Ascending aorta (tissue), 2 donors: ENCODE measurements around the gene SLA2. TPM values are rescaled to one million over a fixed set of nuclear protein-coding genes. Genes with fewer than 3 reads are reported as not detected.
"Not testable (repeated sequence)": the region's sequence is repeated elsewhere in the genome, so short reads cannot be mapped to it uniquely, and the experiment has no call there.

Experiments
- DNase-seq, 2 donors: peaks; one replicate each; pipeline ENCODE4 v3.0.0-alpha.2; 2019; ENCODE audit warnings: low spot score in 2 of 2
- H3K27ac ChIP-seq, 2 donors: fragments of 200-600 bp; sonication (generic); one replicate each; pipeline ENCODE4 v1.5.1; 2016 to 2017; ENCODE audit warnings: mild to moderate bottlenecking in 1 of 2
- H3K27me3 ChIP-seq: fragments of 200-600 bp; sonication (generic); one replicate; pipeline ENCODE4 v1.5.1; 2017
- H3K36me3 ChIP-seq, 2 donors: fragments of 200-600 bp; sonication (generic); one replicate each; pipeline ENCODE4 v1.5.1; 2016
- H3K4me1 ChIP-seq, 2 donors: fragments of 200-600 bp; sonication (generic); one replicate each; pipeline ENCODE4 v1.5.1; 2016 to 2017; ENCODE audit warnings: mild to moderate bottlenecking in 1 of 2
- H3K4me3 ChIP-seq, 2 donors: fragments of 200-600 bp; sonication (generic); one replicate each; pipeline ENCODE4 v1.5.1; 2016 to 2017; ENCODE audit warnings: mild to moderate bottlenecking in 1 of 2
- H3K9me3 ChIP-seq, 2 donors: fragments of 200-600 bp; sonication (generic); one replicate each; pipeline ENCODE4 v1.5.1; 2016
- CTCF ChIP-seq, 3 experiments: fragments of 200-600 bp in 2 of 3; fragments of 450-650 bp in 1 of 3; sonication (generic) in 2 of 3; IDR thresholded peaks; one replicate each; pipeline ENCODE4 v1.5.1; 2016 to 2019; ENCODE audit warnings: antibody characterized with exemption in 3 of 3, mild to moderate bottlenecking in 1 of 3, moderate library complexity in 1 of 3
- intact Hi-C: fragments of 100-400 bp; cut with DNase I; formaldehyde crosslinking; loops from one replicate; pipeline ENCODE4 v1.15.1; 2023
- total RNA-seq: library from RNA; depleted of rRNA; stranded (reverse); fragments of >200 nt; gene quantifications from one replicate; pipeline ENCODE4 v1.1.0, GENCODE V29; 2016

The SLA2 gene
- total RNA-seq, 1 donor from 2014 or later, result not detected

- peak overlapping the region in 1 of 2 donors; percentile 17 for H3K4me3 ChIP-seq
- no peak overlapping the region for H3K27ac ChIP-seq
- DNase-seq, result no peak
- no peaks in the 10 kb centered on the region for H3K9me3 ChIP-seq
- TF ChIP-seq CTCF (IDR thresholded peaks at IDR 0.05), result no peak
- no peaks in the 10 kb centered on the region for H3K36me3 ChIP-seq
- intact Hi-C loops, result no loop called here
- H3K4me1 ChIP-seq, result no peaks in the 10 kb centered on the region
- no peaks in the 10 kb centered on the region for H3K27me3 ChIP-seq
Observed at GRCh38 chr20:36645353-36645752, 643 bp downstream of the SLA2 start.

GRCh38 chr20:36644706-36645095, 1.3 kb downstream of the SLA2 start:
- no peak for TF ChIP-seq CTCF (IDR thresholded peaks at IDR 0.05)
- no peaks in the 10 kb centered on the region for H3K27me3 ChIP-seq
- H3K9me3 ChIP-seq, result no peaks in the 10 kb centered on the region
- intact Hi-C loops, result no loop called here
- H3K4me3 ChIP-seq, result no peak overlapping the region
- DNase-seq, result no peak
- no peak overlapping the region for H3K27ac ChIP-seq
- H3K4me1 ChIP-seq, result no peaks in the 10 kb centered on the region
- H3K36me3 ChIP-seq, result no peaks in the 10 kb centered on the region

GRCh38 chr20:36644032-36644705, 1.8 kb downstream of the SLA2 start:
- Histone ChIP-seq H3K4me1 (no peaks in the 10 kb centered on the region), H3K27me3 (no peaks in the 10 kb centered on the region), H3K4me3 (no peak overlapping the region), H3K9me3 (no peaks in the 10 kb centered on the region), H3K36me3 (no peaks in the 10 kb centered on the region), H3K27ac (no peak overlapping the region)
- no peak for DNase-seq
- intact Hi-C loops, result no loop called here
- TF ChIP-seq CTCF (IDR thresholded peaks at IDR 0.05), result no peak

- no peak overlapping the region for H3K27ac ChIP-seq
- no peak overlapping the region for H3K4me3 ChIP-seq
- no peak for TF ChIP-seq CTCF (IDR thresholded peaks at IDR 0.05)
- intact Hi-C loops, result no loop called here
- H3K9me3 ChIP-seq, result no peaks in the 10 kb centered on the region
- DNase-seq, result no peak
- H3K27me3 ChIP-seq, result no peaks in the 10 kb centered on the region
- H3K4me1 ChIP-seq, result no peaks in the 10 kb centered on the region
- no peaks in the 10 kb centered on the region for H3K36me3 ChIP-seq
Observed at GRCh38 chr20:36642136-36642535, 3.9 kb downstream of the SLA2 start.

GRCh38 chr20:36641506-36641843, 4.5 kb downstream of the SLA2 start:
- Histone ChIP-seq H3K9me3 (no peaks in the 10 kb centered on the region), H3K4me1 (no peaks in the 10 kb centered on the region), H3K4me3 (no peak overlapping the region), H3K27ac (no peak overlapping the region), H3K36me3 (no peaks in the 10 kb centered on the region), H3K27me3 (no peaks in the 10 kb centered on the region)
- intact Hi-C loops, result no loop called here
- no peak for TF ChIP-seq CTCF (IDR thresholded peaks at IDR 0.05)
- no peak for DNase-seq

GRCh38 chr20:36638876-36639400, 7.1 kb downstream of the SLA2 start:
- H3K36me3 ChIP-seq, H3K9me3 ChIP-seq, H3K4me3 ChIP-seq, DNase-seq, H3K4me1 ChIP-seq, H3K27me3 ChIP-seq, intact Hi-C loops, H3K27ac ChIP-seq: not testable (repeated sequence)
